ENCODE data around the gene KRT4. TPM values are rescaled to one million over a fixed set of nuclear protein-coding genes. Genes with fewer than 3 reads are reported as not detected.

KRT4 gene
- total RNA-seq, 1 donor from 2014 or later: 0.29 TPM

DNA sequence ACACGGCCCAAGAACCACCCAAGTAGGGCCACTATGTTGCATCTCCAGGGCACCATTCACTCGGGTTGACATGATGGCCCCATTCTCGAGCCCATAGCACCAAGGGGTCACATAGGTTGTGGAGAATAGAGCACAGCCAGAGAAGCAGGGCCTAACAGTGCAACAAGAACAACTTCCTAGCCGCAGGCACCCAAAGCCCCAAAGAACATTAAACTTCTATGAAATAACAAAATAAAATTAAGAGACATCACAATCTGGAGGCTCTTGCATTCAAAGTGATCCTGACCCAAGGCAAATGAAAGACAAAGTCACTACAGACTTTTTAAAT lies 1.9 kb downstream of the KRT4 start:
- no peak for DNase-seq (ENCODE audit: low spot score, unreplicated experiment)
- Mint-ChIP-seq H3K9me3 (ENCODE audit: low read depth) (no peaks in the 10 kb centered on the region), H3K27ac (no peak overlapping the region), H3K36me3 (ENCODE audit: insufficient read depth) (no peaks in the 10 kb centered on the region), H3K4me3 (ENCODE audit: low read depth) (no peak overlapping the region), H3K4me1 (ENCODE audit: low read depth) (peaks cover 18% of the 10 kb centered on the region), H3K27me3 (peaks cover 48% of the 10 kb centered on the region)
- TF ChIP-seq CTCF (IDR thresholded peaks at IDR 0.05; ENCODE audit: unreplicated experiment): no peak

DNA sequence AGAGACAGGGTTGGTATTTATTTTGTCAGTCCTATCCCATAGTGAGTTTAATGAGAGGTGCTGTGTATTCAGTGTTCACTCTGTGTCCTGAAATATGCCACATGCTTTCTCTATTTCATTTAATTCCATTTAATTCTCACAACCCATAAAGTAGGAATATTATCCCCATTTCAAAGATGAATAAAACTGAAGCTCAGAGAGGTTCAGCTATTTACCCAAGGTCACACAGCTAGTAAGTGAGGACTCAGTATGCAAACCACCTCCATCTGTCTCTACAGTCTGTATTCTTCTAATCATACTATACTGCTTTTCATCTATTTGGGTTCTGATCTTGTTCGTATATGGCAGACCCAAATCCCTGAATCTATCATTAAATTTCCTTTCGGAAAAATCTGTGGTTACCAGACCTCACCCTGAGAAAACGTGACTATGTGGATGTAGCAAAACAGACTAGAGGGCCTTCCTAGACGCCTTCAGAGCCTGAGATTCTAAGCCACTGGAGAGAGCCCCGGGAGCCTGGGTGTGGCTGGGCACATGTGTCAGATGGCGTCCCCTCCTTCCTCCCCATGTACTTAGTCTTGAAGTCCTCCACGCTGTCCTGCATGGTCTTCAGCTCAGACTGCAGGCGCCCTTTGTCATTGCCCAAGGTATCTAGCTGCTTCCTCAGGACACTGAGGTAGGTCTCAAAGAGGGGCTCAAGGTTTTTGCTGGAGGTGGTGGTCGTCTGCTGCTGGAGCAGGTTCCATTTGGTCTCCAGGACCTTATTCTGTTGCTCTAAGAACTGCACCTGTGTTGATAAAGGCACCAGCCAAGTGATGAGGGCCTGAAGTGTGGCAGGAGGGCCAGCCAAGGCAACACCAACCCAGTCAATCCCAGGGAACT lies 2.5 kb downstream of the KRT4 start:
- Mint-ChIP-seq H3K4me3 (ENCODE audit: low read depth) (no peak overlapping the region), H3K9me3 (ENCODE audit: low read depth) (no peaks in the 10 kb centered on the region), H3K4me1 (ENCODE audit: low read depth) (peaks cover 18% of the 10 kb centered on the region), H3K27ac (no peak overlapping the region), H3K27me3 (peaks cover 54% of the 10 kb centered on the region), H3K36me3 (ENCODE audit: insufficient read depth) (no peaks in the 10 kb centered on the region)
- TF ChIP-seq CTCF (IDR thresholded peaks at IDR 0.05; ENCODE audit: unreplicated experiment): no peak
- no peak for DNase-seq (ENCODE audit: low spot score, unreplicated experiment)

DNA sequence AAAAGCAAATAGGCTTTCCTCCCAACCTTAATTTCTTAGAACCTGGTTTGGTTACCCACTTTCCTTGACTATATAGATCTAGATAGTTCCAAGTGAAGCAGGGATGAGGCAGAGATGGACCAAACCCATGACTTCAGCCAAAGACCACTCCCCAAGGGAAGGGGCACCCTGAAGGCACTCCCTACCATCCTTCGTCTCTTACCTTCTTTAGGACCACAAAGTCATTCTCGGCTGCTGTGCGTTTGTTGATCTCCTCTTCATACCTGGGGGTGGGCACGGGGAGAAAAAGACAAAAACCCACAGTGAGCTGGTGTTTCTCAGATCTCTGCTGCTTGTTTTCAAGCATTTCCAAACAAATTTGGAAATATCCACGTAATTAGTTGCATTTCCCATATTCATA lies 3.4 kb downstream of the KRT4 start:
- peaks cover 56% of the 10 kb centered on the region for H3K27me3 Mint-ChIP-seq

DNA sequence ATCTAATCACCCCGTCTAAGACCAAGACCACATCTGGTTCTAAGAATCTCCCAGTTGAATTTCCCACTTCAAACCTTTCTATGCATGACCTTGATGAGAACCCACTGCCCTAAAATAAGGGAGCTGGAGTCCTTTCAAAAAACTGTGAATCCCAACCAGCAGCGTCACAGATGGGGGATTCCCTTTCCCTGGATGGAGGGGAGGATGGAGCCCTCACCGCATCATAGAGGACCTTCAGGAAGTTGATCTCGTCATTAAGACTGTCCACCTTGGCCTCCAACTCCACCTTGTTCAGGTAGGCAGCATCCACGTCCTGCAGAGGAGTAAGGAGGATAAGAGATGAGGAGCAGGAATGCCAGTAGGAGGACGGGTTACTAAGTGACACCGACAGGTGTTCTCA lies 4.8 kb downstream of the KRT4 start:
- H3K36me3 Mint-ChIP-seq (ENCODE audit: insufficient read depth): no peaks in the 10 kb centered on the region
- peaks cover 6% of the 10 kb centered on the region for H3K4me1 Mint-ChIP-seq (ENCODE audit: low read depth)
- no peak for DNase-seq (ENCODE audit: low spot score, unreplicated experiment)
- peaks cover 57% of the 10 kb centered on the region for H3K27me3 Mint-ChIP-seq
- no peak overlapping the region for H3K27ac Mint-ChIP-seq
- no peak overlapping the region for H3K4me3 Mint-ChIP-seq (ENCODE audit: low read depth)
- no peaks in the 10 kb centered on the region for H3K9me3 Mint-ChIP-seq (ENCODE audit: low read depth)
- TF ChIP-seq CTCF (IDR thresholded peaks at IDR 0.05; ENCODE audit: unreplicated experiment): no peak

More for the DNA sequence above, 3.4 kb downstream of the KRT4 start:
- Mint-ChIP-seq H3K4me1 (ENCODE audit: low read depth) (peaks cover 16% of the 10 kb centered on the region), H3K36me3 (ENCODE audit: insufficient read depth) (no peaks in the 10 kb centered on the region), H3K27ac (no peak overlapping the region), H3K4me3 (ENCODE audit: low read depth) (no peak overlapping the region), H3K9me3 (ENCODE audit: low read depth) (no peaks in the 10 kb centered on the region)
- no peak for TF ChIP-seq CTCF (IDR thresholded peaks at IDR 0.05; ENCODE audit: unreplicated experiment)
- no peak for DNase-seq (ENCODE audit: low spot score, unreplicated experiment)

- Mint-ChIP-seq H3K27me3 (peaks cover 57% of the 10 kb centered on the region), H3K27ac (no peak overlapping the region), H3K36me3 (ENCODE audit: insufficient read depth) (no peaks in the 10 kb centered on the region), H3K4me3 (ENCODE audit: low read depth) (no peak overlapping the region), H3K4me1 (ENCODE audit: low read depth) (peaks cover 3% of the 10 kb centered on the region), H3K9me3 (ENCODE audit: low read depth) (no peaks in the 10 kb centered on the region)
- DNase-seq (ENCODE audit: low spot score, unreplicated experiment): no peak
- TF ChIP-seq CTCF (IDR thresholded peaks at IDR 0.05; ENCODE audit: unreplicated experiment): no peak
Measured at GRCh38 chr12:52808573-52809160, 5.2 kb downstream of the KRT4 start.

Data from progenitor cell of endocrine pancreas (in vitro differentiated cells).